HG03025 (cell line): ENCODE measurements around the gene FNIP1.
"Not testable (repeated sequence)": the region's sequence is repeated elsewhere in the genome, so short reads cannot be mapped to it uniquely, and the experiment has no call there.

Source experiments
- ATAC-seq: cut with Tn5 transposase; IDR thresholded peaks from one replicate; pipeline ENCODE4 v1.9.1; 2021; ENCODE audit warnings: mild to moderate bottlenecking, moderate library complexity; ENCODE audit not compliant: unreplicated experiment, low FRiP score

Gene FNIP1

DNA sequence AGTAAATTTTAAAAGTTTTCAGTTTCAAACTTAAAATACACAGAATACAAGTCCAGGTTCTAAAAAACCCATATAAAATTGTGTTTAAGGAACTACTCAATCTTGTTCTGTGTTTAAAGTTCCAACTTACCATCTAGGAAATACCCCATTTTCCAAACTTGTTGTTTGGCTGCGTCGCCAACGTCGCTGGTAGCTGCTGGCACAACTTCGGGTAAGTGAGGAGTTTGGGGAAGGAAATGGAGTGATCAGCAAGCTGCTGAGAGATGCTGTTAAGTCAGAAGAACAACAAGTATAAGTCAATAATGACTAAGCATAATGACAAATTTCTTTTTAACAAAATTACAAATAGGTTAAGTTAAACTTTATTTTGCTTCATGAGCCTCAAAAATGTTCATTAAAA is 90.5 kb downstream of the FNIP1 start:
- ATAC-seq = no peak

DNA sequence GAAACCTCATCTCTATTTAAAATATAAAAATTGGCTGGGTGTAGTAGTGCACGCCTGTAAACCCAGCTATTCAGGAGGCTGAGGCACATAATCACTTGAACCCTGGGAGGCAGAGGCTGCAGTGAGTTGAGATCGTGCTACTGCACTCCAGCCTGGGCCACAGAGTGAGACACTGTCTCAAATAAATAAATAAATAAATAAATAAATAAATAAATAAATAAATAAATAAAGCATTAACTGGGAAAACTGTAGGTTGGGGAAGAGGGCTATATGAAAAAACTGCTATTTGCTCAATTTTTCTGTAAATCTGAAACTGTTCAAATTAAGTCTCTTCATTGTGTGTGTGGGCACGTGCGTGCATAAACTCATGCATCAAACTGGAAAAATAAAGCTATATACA is 101.9 kb downstream of the FNIP1 start:
- no peak for ATAC-seq

- no peak for ATAC-seq
Observed at GRCh38 chr5:131693894-131694293, 102.9 kb downstream of the FNIP1 start.

- no peak for ATAC-seq
Observed at GRCh38 chr5:131685516-131686171, 111.2 kb downstream of the FNIP1 start.

GRCh38 chr5:131684595-131684994 is 112.2 kb downstream of the FNIP1 start:
- no peak for ATAC-seq

- no peak for ATAC-seq
Observed at GRCh38 chr5:131684051-131684450, 112.8 kb downstream of the FNIP1 start.

DNA sequence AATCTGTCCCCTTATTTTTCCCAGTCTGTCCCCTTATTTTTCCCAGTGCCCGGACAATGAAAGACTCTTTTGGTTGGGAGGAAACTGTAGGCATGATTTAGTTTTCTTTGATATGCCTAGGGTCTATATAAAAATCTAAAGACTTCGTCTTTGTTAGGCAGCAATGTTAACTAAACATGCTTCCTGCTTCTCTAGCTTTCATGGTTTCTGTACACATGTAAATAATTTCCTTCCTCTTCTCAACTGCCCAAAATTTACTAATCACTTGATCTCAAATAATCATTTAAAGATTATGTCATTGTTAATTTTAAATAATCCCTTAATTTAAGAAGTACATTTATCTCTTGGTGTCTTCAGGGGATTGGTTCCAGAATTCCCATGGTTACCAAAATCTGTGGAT is 114.0 kb downstream of the FNIP1 start:
- no peak for ATAC-seq

DNA sequence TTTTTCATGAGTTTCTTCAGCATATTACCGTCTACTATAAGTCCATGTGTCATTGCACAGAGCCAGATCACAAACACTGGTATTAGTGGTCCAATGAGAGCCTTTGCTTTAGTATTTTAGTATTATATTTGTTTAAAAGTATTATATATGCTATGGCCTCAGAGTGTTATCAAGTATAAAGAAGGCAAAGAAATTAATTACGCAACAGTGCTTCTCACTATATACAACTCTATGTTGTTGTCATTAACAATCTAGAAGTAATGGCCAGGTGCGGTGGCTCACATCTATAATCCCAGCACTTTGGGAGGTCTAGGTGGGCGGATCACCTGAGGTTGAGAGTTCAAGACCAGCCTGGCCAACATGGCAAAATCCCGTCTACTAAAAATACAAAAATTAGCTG is 114.6 kb downstream of the FNIP1 start:
- ATAC-seq = no peak

- ATAC-seq = no peak
Observed at GRCh38 chr5:131679911-131680310, 116.9 kb downstream of the FNIP1 start.

- not testable (repeated sequence) for ATAC-seq
Observed at GRCh38 chr5:131678273-131678672, 118.5 kb downstream of the FNIP1 start.

DNA sequence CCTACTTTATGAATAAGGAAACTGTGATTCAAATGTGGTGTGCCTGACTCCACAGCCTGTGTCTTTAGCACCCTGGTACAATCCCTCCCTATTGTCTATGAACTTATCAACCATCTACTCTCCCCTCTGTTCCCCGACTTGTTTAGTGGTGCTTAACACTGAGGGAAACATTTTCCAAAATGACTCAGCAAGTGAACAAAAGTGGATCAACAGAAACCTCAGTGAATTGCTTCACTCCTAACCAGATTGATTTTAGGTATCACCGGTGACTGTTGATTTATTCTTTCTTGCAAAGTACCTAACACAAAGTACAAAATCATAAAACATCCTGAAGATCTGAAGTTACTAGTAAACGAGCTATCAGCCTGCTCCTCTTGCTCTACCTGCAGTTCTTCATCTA is 119.7 kb downstream of the FNIP1 start:
- no peak for ATAC-seq

DNA sequence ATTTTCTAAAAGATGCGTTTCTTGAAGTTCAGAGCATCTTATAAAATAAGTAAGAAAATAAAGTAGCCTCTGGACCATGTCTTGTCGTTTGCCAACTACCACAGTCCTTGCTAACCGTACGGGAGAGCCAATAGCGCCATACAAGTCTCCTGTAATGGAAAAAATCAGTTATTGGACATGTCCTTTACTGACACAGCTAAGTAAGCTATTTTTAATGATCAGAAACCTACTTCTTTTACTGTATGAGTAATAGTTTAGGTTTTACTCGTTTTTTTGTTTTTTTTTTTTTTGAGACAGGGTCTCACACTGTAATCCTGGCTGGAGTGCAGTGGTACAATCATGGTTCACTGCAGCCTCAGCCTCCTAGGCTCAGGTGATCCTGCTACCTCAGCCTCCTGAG is 124.0 kb downstream of the FNIP1 start:
- peak; percentile 22 for ATAC-seq

DNA sequence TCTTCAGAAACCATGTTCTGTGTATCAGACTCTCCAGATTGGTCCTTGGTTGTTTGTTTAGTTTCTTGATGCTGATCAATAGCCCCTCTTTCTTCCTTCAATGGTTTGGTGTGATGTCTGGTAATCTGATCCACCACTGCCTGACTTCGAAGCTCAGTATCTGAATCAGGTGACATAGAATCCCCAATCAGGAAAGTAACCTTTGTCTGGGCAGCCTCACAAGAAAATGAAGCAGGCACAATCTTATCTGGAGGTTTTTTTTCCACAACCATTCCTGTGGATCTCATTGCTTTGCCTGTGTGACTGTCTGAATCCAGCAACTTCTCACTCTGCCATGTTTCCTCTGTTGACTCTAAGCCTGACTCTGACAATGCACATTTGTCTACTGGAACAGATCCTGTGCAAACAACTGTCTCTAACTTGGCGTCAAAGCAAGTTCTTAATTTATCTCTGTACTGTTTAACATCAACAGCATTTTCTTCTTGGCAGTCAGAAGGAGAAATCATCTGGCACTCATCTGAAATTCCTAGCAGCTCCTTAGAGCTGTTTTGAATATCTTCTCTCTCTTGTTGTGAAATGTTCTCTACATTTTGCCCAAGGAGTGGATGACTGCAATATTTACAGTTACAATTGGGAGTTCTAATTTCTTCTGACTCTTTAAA is 124.7 kb downstream of the FNIP1 start:
- no peak for ATAC-seq

- ATAC-seq = no peak
Observed at GRCh38 chr5:131671409-131671808, 125.4 kb downstream of the FNIP1 start.

DNA sequence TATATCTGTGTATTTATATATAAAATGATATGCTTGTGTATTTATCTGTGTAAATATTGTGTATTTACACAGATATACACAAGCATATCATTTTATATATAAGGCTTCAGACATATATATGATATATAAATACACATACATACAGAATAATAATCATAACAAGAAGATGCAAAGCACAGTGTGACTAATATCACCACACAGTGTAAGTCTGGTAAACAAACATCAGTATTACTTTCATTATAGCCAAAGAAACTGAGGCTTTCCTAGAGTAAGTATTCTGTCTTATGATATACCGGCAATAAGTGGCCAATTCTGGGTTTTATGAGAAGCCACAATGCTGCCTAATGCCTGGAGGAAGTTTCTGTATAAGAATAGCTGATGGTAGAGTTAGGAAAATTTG is 131.9 kb downstream of the FNIP1 start:
- no peak for ATAC-seq

DNA sequence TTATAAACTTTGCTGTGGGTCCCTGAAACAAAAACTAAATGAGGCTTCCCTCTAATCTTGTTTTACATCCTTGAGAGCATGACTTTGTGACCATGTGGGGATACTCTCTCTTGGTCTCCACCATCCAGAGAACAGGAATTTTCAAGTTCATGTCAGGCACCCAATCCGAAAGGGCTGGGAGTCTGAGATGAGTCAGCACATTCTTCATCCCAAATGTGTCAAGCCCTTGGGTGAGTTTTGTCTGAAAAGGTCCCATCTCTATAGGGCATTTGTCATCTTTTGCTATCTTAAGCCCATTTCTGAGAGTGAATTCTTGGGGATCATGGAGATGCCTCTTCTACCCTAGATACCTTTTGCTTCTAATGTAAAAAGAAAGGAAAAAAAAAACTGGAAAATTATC is 134.9 kb downstream of the FNIP1 start:
- ATAC-seq = no peak

DNA sequence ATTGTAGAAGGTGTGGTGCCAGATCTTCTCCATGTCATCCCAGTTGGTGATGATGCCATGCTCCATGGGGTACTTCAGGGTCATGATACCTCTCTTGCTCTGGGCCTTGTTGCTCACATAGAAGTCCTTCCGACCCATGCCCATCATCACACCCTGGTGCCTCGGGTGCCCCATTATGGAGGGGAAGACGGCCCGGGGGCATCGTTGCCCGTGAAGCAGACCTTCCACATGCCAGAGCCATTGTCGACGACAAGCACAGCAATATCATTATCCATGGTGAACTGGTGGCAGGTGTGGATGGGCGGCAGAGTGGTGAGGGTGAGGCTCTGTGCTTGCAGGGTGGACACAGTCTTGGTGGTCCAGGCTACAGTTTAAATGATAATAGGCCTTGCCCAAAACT is 137.0 kb downstream of the FNIP1 start:
- no peak for ATAC-seq

GRCh38 chr5:131659290-131659689 is 137.5 kb downstream of the FNIP1 start:
- no peak for ATAC-seq

DNA sequence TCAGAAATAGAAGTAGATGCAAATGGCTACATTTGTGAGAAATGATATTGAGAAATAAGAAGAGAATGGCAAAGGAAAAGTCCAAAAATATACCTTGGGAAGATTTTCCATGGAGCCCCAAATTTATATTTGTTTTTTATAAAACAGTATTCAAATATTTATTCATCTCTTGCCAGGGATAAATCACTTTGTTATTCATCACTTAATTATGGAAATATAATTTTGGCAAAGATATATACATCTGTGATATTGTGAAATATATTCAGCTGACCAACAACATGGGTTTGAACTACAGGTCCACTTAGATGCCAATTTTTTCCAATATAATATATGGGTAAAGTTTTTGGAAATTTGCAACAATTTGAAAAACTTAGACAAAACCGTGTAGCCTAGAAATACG is 142.0 kb downstream of the FNIP1 start:
- ATAC-seq = no peak

DNA sequence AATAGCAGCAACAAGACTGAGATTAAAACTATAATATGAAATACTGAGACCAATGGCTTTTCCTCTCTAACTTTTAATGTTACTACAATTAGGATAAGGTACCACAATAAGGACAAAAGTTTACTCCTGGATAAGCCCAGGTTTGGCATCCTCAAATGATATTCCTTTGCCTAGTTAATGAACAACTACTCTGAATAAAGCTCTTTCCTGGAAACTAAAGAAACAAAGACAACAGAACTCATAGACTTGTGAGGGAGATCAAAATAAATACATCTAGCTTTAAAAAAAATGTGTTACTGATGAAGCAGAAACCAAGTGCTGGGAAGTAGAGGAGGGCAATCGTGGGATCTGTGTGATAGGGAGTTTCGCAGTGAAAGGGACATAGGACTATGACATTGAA is 142.5 kb downstream of the FNIP1 start:
- no peak for ATAC-seq

DNA sequence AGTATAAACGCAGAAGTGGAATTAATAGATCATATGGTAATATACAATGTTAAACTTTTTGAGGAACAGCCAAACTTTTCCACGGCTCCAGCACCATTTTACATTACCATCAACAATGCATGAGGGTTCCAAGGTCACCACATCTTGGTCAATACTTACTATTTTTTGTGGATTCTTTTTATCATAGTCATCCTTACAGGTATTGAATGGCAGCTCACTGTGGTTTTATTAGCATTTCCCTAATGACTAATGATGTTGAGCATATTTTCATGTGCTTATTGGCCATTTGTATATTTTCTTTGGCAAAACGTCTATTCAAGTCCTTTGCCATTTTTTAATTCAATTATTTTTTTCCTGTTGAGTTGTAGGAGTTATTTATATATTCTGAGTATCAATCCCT is 147.7 kb downstream of the FNIP1 start:
- ATAC-seq = no peak

GRCh38 chr5:131647048-131647769 is 149.6 kb downstream of the FNIP1 start:
- peak; percentile 71 for ATAC-seq
